Left forelimb (tissue), 1 donor: ENCODE data around the gene WASL.
"Not testable (repeated sequence)": the region's sequence is repeated elsewhere in the genome, so short reads cannot be mapped to it uniquely, and the experiment has no call there.

Experiments
- DNase-seq: peaks from one replicate; pipeline ENCODE4 v3.0.0-alpha.2; 2018; ENCODE audit warnings: low spot score

The WASL gene

DNA sequence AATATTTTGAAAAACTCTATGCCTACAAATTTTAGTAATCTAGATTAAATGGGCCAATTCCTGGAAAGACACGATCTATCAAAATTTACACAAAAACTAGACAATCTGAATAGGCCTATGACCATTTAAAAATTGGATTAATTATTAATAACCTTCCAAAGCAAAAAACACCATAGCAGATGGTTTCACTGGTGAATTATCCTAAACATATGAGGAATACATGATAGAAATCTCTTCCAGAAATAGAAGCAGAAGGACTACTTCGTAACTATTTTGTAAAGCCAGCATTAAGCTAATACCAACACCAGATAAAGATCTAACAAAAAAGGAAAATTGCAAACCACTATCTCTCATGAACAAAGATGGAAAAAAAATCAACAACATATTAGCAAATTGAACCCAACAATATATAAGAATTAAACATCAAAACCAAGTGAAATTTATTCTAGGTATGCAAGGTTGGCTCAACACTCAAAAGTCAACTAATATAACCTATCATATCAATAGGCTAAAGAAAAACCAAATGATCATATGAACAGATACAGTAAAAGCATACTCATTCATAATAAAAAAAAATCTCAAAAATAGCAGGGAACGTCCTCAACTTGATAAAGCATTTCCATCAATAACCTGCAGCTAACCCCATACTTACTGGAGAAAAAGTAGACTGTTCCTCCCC lies 16.3 kb downstream of the WASL start:
- no peak for DNase-seq

DNA sequence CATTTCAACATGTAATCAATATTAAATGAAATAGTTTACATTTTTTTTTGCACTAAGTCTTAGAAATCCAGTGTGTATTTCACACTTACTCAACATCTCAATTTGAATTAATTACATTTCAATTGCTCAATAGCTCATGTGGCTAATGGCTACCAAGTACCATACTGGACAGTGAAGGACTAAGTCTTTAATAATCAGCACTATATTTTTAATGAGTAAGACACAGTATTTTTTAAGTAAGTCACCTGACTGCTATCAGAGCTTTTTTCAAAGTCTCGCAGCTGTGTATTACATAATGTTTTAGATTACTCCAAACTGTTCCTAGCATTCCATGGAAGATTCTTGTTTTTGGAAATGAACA lies 19.6 kb downstream of the WASL start:
- no peak for DNase-seq

DNA sequence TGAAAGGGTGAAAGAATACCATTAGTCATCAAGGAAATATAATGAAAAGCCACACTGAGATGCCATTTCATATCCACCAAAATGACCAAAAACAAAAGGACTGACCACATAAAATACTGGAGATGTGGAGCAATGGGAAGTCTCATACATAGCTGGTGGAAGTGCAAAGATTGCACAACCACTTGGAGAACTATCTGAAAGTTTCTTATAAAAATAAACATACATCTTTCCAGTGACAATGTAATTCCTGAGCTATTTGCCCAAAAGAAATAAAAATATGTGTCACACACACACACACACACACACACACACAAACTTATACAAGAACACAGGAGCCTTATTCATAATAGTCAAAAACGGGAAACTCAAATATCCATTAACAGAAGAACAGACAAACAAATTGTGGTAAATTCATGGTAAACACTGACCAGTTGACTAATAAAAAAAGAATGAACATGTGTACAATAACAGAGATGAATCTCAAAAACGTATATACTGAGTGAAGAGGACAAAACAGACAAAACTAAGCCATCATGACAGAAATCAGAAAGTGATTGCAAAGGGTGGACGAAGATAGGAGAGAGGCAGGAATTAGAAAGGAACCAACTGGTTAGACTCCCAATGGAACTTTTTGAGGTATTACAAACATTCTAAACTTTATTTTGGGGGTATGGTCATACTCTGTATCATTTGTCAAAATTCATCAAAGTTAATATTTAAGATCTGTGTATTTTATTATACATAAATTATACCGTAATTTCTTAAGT lies 21.5 kb downstream of the WASL start:
- DNase-seq = no peak

DNA sequence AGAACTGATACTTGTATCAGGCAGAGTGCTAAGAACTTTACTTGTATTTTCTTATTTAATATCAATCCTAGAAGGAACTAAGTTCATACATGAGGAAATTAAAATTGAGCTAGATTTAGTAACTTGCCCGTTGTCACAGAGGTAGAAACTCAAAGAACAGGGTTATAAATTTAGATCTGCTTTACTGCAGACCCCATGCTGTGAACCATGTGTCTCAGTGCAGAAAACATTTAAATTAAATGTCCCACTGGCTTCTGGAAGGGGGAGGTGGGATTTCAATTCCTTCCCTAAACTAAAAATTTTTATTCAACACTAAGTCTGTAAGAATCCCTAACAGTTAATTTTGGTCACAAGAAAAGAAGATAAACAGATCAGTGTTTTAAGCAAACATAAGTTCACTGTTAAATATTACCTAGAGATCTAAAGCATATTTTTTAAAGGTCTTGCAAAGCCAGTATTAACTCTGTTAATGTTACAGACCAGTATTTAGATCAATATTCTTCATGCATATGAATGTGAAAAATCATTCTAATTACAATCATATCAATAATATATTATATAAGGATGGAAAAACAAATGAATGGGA lies 23.1 kb downstream of the WASL start:
- DNase-seq = no peak

DNA sequence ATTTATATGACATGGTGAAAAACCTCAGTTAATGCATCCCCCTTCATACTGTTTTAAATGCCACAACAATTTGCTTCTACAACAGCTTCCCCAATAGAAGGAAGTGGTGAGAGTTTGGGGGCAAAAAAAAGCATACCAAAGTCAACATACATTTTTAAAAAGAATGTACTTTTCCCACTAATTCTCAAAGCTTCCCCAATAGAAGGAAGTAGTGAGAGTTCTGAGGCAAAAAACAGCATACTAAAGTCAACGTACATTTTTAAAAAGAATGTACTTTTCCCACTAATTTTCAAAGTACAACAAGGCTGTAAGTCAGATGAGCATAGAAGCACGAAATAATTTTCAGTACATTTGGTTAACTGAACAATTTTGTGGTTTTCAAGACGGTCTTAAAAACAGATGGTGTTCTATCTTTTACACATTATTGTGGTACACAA lies 24.0 kb downstream of the WASL start:
- DNase-seq = no peak

DNA sequence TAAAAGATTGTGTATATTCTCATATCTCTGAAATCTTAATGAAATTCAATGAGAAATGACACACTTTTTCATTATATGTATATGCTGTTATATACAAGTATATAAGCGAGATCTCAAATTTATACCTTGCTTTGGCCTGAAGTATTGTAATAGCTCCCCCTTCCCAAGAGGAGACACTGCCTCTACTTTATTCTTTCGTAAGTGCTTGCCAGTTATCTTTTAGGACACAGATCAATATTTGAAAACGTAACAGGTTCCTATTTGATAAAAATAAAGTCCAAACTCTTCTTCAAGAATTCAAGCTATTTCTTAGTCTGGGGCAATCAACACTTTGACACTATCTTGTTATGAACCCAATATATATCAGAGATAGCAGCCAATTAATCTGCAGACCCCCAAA lies 24.9 kb downstream of the WASL start:
- DNase-seq = no peak

DNA sequence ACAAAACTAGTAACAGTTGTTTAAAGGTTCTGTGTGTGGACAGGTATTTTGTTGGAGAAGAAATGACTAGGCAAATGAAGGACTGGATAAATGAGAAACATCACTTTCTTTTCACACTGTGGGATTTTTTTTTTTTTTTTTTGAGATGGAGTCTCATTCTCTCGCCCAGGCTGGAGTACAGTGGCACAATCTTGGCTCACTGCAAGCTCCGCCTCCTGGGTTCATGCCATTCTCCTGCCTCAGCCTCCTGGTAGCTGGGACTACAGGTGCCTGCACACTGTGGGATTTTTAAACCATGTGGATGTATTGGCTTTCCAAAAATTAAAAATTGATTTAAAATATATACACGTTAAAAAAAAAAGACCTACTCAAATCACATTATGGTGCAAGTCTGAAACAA lies 28.3 kb downstream of the WASL start:
- DNase-seq = not testable (repeated sequence)

DNA sequence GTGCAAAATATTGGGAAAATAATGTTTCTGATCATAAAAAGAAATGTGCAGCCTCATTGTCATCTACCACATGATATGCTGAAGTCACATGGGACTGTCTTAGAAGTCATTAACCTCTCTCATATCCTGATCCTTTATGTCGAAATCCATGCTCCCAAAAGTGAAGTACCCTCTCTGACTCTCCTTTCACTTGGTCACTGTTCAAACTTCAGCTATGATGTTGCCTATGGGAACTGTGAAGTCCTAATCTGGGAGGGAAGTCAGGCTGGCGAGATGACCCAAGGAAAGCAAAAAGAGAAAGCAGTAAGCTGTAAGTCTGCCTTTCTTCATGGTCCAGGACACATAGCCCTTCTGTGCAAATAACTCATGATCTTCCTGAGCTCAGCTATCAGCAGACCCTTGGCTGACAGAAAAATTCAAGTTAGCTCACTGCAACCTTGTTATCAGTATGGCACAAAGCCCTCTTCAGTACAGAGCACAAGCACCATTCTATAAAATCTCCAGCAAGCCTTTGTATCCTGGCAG lies 29.5 kb downstream of the WASL start:
- DNase-seq = no peak

DNA sequence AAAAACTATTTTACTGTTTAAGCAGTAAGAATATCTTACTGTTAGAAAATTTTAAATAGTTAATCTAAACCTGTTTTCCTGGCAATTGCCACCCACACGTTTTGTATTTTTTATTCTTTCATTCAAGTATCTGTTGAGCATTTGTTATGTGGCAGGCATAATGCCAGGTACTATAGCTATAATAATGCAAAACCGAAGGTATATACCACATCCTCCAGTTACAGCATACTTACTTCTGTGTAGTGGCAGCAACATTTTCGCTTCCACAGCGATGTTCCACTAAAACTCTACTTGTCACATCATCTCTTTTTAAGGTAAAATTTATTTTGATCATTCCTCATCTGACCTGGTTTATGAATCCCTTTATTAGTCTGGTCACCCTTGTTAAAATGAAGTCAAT lies 30.0 kb downstream of the WASL start:
- DNase-seq = no peak

DNA sequence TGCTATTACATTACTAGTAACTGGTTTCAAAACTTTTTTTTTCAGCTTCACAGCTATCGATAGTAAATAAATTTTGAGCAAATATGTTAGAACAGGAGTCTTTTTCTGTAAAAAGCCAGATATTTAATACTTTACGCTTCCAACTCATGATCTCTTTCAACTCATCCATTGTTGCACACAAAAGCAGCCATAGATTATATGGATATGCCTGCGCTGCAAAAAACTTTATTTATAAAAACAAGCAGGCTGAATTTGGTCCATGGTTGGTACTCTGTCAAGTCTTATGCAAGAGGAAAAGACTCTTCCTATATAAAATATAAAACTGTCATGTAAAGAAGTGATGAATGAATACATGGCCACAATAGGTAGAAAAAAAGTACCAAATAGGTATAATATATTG lies 31.1 kb downstream of the WASL start:
- DNase-seq = no peak

DNA sequence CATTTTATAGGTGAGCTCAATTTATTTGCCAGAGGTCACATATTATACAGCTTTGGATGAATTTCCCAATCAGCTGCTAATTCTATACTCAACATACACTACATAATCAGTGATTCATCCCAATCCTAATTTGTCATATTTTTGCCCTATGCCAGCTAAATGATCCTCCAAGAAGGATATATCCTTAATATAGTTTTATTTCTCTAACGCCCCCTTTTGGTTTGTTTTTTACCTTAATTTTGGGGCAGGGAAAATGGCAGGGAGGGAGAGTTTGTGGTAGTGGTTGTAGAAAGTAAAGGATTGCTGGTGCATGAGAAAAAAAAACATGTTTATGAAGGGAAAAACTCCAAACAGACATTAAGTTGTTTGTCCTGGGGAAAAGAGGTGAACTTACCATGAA lies 31.9 kb downstream of the WASL start:
- DNase-seq = no peak

DNA sequence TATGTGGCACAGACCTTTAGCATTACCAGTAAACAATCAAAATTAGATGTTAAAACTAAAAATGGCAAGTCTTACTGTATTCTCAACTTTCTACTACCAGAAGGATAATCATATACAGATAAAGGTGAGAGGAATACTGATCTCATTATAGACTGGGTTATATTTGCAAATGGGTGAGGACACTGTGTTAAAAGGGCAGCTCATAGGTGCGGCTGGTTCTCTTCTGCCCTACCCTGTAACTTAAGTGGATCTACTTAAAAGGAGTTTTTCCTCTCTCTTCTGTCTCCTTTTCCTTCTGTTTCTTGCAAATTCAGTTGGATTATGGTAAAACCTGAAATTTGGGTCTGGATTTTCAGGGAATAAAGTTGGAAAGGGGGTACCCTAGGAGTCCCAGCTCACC lies 33.0 kb downstream of the WASL start:
- DNase-seq = no peak

DNA sequence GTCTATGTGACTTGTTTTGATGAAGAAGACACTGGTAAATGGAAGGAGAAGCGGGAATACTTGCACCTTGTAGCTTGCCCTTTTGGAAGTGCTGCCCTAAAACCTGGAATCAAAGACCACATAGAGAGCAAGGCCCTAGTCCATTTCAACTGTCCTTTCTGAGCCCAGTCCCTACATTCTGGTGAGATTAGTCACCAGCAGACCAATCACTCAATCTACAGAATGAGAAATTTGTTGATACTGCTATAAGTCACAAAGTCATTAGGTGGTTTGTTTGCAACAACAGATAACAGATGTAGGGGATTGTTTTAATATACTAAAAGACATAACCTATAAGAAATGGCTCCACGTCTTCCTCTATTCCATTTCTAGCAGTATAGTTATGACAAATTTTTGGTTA lies 33.6 kb downstream of the WASL start:
- DNase-seq = no peak

DNA sequence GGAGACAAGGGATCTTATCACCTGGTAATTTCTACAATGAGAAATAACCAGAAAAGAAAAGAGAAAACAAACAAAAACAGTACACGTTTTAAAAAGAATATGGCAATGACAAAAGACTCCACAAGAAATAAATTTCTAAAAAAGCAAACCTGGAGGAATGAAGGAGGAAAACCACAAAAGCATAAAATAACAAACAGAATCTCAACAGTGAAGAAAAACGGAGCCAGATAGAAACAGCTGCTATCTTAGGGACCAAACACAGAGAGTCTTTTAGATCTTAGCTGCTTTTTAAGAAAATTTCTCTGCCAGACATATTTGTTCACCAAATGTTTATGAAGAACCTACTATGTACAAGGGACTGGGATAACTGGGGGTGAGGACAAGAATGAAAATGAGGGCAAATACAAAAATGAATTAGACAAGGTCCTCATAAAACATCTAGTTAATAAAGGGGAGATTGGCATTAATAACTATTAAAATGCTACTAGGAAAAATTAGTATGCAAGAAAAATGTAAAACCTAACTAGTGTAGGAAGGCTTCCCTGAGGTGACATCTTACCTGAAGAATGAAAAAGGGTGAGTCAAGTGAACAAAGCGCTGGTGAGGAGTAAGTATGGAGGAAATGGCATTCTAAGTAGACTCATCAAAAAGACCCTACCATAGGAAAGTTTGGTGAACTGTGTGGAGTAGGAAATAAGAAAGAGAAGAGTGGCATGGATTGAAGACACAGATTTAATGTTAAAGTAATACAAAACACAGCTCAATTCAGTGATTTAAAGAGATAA lies 34.3 kb downstream of the WASL start:
- DNase-seq = no peak

DNA sequence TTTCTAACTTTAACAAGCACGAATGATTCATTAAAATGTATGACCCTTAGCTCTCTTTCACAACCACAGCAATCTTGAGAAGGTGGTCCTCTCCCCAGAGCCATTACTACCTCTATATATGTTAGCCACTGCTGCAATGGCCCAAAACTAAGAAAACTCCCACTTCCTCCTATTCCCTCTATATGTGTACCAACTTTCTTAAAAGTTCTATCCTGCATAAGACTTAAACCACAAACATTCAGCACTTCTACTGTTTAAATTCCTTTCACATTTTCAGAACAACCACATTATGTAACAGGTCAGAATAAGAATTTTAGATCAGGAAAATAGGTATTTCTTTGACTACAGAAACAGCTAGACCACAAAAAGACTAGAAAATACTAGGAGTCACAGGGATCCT lies 36.2 kb downstream of the WASL start:
- DNase-seq = no peak

DNA sequence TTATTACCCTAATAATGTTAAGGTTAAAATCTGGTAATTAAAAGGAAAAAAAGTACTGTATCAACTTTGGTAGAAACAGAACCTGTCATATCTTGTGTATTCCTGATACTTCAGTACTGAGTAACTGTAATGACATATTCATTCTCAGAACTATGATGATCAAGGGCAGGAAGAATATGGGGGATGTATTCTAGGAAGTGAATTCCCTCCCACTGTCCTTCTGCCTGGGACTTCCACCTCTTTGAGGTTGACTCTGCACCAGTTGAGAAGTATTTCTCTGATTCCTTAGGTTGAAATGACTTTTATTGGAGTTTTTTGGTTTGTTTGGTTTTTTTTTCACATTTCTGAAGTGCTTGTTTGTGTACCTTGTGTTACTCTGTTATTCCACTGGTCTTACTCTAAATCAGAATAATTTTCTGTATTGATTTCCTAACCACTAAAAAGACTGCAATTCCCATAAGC lies 36.9 kb downstream of the WASL start:
- DNase-seq = no peak

DNA sequence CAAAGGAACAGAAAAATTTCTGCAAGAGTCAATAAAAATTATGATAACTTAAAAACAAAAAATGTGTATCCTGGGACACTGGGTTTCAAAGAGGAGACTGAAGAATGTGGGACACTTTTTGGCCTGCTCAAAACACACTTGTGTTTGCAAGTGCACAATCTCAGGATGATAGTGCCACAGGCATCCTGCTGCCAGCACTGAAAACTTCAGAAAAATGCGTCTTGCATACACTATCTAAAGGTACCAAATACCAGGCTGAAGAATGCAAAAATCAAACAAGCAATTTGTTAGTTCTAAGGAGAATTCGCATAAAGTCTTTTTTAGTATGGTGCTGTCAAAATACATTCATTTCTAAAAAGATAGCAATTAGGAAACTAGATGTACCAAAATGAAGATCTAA lies 38.1 kb downstream of the WASL start:
- DNase-seq = no peak

DNA sequence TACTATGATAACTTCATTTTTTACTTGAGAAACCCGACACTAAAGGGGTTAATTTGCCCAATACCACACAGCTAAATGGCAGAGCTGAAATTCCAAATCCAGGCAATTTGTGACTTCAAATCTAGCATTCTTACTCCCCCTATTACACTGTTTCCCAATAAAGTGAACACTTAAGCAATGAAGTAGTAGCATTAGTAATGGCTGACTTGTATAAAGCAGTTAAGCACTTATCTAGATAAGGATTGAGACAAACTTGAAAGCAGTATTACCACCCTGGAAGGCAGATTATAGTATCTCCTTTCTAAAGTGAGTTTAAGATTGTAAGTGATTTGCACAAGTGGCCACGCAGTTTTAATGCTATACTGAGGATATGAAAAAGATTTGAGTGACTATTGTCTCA lies 39.3 kb downstream of the WASL start:
- no peak for DNase-seq

DNA sequence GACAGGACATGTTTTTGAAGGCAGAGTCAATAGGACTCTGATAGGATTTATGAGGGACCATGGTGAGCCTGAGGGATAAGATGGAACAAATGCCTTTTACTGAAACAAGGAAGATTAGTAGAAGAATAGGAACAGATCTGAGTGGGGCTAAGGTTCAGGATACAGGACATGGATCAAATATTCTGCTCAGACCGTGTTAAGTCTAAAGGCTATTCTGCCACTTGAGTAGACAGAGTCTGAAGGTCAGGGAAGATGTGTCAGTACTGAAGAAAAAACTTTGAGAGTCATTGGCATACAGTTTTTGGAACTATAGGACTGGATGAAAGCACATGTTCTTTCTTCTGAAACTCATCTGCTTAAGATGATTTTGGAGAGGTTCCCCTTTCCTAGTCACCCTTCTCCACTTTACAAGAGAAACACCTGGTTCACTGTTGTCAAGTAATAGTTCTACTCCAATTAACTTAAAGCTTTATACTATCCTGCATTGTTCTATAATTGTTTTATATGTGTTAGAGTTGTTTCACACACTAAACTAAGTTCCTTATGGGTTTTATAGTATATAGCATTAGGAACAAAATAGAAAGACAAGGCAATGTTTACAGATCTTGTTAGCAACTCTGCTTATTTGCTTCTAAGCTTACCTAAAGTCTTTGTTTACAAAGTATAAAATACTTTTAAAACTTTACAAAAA lies 43.4 kb downstream of the WASL start:
- no peak for DNase-seq

DNA sequence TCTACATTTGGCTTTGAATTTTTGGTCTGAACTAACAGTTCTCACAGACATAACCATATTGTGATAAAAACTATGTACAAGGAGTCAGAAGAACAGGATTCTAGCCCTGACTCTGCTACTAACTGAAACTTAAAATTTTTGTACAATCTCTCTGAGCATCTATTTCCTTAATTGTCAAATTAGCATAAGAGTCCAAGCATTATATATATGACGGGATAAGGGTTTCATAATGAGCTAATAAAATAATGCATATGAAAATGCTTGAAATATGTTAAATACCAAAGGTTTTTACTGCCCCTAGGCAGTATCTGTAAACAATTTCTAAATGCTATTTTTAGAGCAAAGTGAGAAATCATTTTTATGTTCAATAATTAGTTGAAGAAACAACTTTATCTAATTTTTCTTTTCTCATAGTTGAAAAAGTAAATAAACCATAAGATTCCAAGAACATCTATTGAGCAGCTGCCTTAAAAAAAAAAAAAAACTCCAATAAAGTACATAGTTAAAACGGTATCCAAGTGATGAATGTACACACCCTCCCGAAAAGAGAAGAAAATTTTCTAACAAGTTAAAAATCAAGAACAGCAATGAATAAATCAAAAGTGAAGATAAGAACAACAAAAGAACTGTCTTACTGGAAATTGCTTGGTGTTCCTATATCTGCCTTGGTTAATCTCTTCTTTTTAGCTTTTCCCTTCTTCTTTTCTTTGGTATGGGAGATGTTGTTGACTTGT lies 52.7 kb downstream of the WASL start:
- DNase-seq = no peak

DNA sequence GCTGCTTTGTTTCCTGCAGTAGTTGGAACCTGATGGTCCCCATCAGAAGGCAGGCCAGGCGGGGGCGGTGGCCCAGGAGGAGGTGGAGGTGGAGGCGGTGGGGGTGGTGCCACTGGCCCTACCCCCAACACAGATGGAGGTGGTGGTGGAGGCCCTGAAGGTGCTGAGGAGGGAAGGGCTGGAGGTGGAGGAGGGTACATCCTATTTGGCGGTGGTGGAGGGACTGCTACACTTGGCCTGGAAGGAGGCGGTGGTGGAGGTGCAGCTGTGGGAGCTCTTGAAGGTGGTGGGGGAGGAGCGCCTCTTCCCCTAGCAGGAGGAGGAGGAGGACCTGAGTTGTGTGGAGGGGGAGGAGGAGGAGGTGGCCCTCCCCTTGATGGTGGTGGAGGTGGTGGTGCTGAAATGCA lies 56.3 kb downstream of the WASL start:
- DNase-seq = no peak
